HEK293T (cell line): ENCODE data around the gene FSIP1.

Experiments used
- ARNT ChIP-seq: fragments of 450-650 bp; IDR thresholded peaks from 2 replicates; pipeline ENCODE4 v1.6.1; 2017; ENCODE audit warnings: mild to moderate bottlenecking
- BHLHE40 ChIP-seq: fragments of 450-650 bp; IDR thresholded peaks from 2 replicates; pipeline ENCODE4 v1.6.1; 2016; ENCODE audit warnings: mild to moderate bottlenecking, moderate library complexity, borderline replicate concordance
- FOXK2 ChIP-seq: fragments of 450-650 bp; IDR thresholded peaks from 2 replicates; pipeline ENCODE4 v1.6.1; 2016; ENCODE audit warnings: mild to moderate bottlenecking
- FOXM1 ChIP-seq: fragments of 450-650 bp; IDR thresholded peaks from 2 replicates; pipeline ENCODE4 v1.6.1; 2017; ENCODE audit warnings: mild to moderate bottlenecking, borderline replicate concordance
- HDGF ChIP-seq: fragments of 450-650 bp; IDR thresholded peaks from 2 replicates; pipeline ENCODE4 v1.6.1; 2017; ENCODE audit warnings: antibody characterized with exemption, borderline replicate concordance
- SUZ12 ChIP-seq: fragments of 450-650 bp; IDR thresholded peaks from 2 replicates; pipeline ENCODE4 v1.6.1; 2016; ENCODE audit warnings: mild to moderate bottlenecking
- TARDBP ChIP-seq: fragments of 450-650 bp; IDR thresholded peaks from 2 replicates; pipeline ENCODE4 v1.6.1; 2016
- ZNF384 ChIP-seq: fragments of 450-650 bp; IDR thresholded peaks from 2 replicates; pipeline ENCODE4 v1.6.1; 2016
- TF ChIP-seq, protein P1 (sequence below): fragments of 450-650 bp; IDR thresholded peaks from 2 replicates; pipeline ENCODE4 v1.6.1; 2016

DNA sequence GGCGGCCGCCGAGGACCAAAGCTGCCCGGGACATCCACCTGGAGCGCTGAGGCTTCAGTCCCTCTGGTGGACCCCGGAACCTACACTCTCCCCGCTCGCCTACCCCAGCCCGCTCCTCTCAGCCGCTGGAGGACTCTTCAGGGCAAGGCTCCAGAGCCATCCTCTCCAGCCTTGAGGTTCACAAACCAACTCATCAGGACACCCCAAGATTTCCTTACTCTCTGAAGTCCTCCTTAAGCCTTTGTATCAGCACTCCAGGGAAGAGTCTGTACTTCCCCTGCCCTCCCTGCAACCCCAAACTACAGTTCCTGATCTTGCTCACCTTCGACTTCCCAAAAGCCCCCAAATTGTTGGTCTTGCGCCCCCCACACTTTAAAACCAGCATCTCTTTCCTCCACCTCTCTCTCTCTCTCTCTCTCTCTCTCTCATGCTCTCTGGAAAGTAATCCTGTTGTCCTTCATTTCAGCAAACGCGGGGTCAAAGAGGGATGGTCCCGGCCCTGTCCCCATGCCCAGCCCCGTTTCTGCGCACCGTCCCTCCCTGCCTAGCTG is 201.3 kb downstream of the FSIP1 start:
- no peak for TF ChIP-seq ARNT
- no peak for TF ChIP-seq BHLHE40
- no peak for TF ChIP-seq FOXM1
- TF ChIP-seq TARDBP, result no peak
- no peak for TF ChIP-seq HDGF
- TF ChIP-seq ZNF384, result no peak
- TF ChIP-seq FOXK2, result no peak
- no peak for TF ChIP-seq SUZ12
- TF ChIP-seq, protein P1, sequence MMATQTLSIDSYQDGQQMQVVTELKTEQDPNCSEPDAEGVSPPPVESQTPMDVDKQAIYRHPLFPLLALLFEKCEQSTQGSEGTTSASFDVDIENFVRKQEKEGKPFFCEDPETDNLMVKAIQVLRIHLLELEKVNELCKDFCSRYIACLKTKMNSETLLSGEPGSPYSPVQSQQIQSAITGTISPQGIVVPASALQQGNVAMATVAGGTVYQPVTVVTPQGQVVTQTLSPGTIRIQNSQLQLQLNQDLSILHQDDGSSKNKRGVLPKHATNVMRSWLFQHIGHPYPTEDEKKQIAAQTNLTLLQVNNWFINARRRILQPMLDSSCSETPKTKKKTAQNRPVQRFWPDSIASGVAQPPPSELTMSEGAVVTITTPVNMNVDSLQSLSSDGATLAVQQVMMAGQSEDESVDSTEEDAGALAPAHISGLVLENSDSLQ, result no peak
